ENCODE measurements around the gene WNT5B. TPM values are rescaled to one million over a fixed set of nuclear protein-coding genes. Genes with fewer than 3 reads are reported as not detected.

WNT5B gene
- total and polyA plus RNA-seq, 2 of the 4 experiments (the other 2 are of a cell fraction): 83.7 to 102 TPM

DNA sequence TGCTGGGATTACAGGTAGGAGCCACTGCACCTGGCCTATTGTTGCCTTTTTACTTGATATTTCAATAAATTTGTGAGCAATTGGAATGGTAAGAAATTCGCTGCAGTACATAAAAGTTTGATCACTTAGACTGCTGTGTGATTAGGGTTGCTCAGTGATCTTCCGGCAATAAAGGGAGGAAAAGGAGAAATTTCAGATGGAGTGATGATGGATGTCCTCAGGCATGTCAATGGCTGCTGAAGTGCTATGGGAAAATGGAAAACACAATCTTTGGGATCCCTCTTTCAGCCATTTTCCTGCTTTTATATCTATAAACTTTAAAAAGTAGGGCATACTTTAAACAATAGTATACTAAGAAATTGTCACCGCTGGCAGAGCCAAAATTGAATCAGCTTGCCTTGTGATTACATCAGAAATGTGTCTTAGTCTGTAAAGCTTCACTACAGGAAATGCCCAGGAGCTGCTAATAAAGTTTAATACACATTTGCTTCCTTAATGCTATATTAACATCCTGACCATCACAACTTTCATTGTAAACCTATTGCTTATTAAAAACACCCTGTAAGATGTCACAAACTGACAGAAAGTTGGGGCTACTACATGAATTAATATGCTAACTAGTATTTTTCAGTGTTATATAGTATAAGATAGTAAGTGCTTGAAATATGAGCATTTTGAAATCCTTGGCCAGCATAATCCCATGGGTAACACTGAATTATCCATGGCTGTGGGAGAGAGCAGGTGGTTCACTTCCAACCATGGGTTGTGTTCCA is 20.9 kb upstream of the WNT5B start:
- peaks cover 11% of the 10 kb centered on the region for H3K4me1 ChIP-seq (ENCODE audit: control insufficient read depth, insufficient read depth, low read length)
- peak; percentile 42 for DNase-seq

More for the DNA sequence above, 20.9 kb upstream of the WNT5B start:
- intact Hi-C loops (cut with micrococcal nuclease): no loop called here
- dilution Hi-C loops (cut with HindIII; ENCODE audit: low sequenced_read_pairs, unreplicated experiment): no loop called here
- WGBS, 2 experiments (ENCODE audit: extremely low coverage in 2 of 2, insufficient read length in 1 of 2): 100% methylated on average over 1 of the region's 3 CpGs; no CpG with 5 or more reads in 1 of the 2 experiments
- ChIA-PET CTCF (no interaction called here), POLR2A (ENCODE audit: unreplicated experiment) (no interaction called here)
- Histone ChIP-seq H3K9me3 (ENCODE audit: control insufficient read depth, insufficient read depth, low read length) (no peaks in the 10 kb centered on the region), H3K18ac (ENCODE audit: low read depth, low read length) (no peak overlapping the region), H2AK9ac (replicated peaks; ENCODE audit: low read depth, low read length, poor library complexity) (no peak overlapping the region), H3K27ac (ENCODE audit: insufficient read depth, low read length) (no peak overlapping the region), H3K23ac (ENCODE audit: low read depth, low read length) (peak overlapping the region; percentile 64; the same call in 1 of the 2 replicates), H3K79me1 (ENCODE audit: low read depth in 1 of 2, low read length in 2 of 2) (peaks cover 19 to 91% of the 10 kb centered on the region in 2 experiments), H3K56ac (ENCODE audit: extremely low read depth, insufficient read depth, low read length) (no peak overlapping the region), H3K4me3 (ENCODE audit: insufficient read depth, low read depth, low read length) (no peak overlapping the region), H2BK20ac (ENCODE audit: low read depth, low read length) (peak overlapping the region; percentile 61; the same call in 1 of the 2 replicates), H2AFZ (replicated peaks; ENCODE audit: low read length, poor library complexity) (no peak overlapping the region), H2BK5ac (ENCODE audit: low read depth, low read length, poor library complexity, severe bottlenecking) (no peak overlapping the region), H2BK120ac (ENCODE audit: low read depth, low read length) (peak overlapping the region; percentile 72), H4K5ac (ENCODE audit: low read depth, low read length) (no peak overlapping the region), H2AK5ac (ENCODE audit: low read depth, low read length) (peak overlapping the region; percentile 50; the same call in 1 of the 2 replicates), H4K8ac (ENCODE audit: low read depth in 2 of 2, low read length in 2 of 2) (peak overlapping the region in 1 of 2 experiments; percentile 67; a peak in 2 of 4 replicates), H3K36me3 (ENCODE audit: control insufficient read depth, insufficient read depth, low read length) (no peaks in the 10 kb centered on the region), H3K9me1 (ENCODE audit: insufficient read depth, low read length) (peaks cover 11% of the 10 kb centered on the region; the same call in 1 of the 2 replicates), H3K4ac (ENCODE audit: low read depth, low read length) (0 out of 2 replicates have a peak overlapping the region, but pooled peaks have one; percentile 50), H4K91ac (ENCODE audit: insufficient read depth, low read depth, low read length) (peak overlapping the region; percentile 68), H3K27me3 (ENCODE audit: control insufficient read depth, insufficient read depth, low read length) (no peaks in the 10 kb centered on the region), H3K4me2 (ENCODE audit: low read depth, low read length) (no peak overlapping the region), H3K9ac (ENCODE audit: low read depth, low read length) (no peak overlapping the region), H4K20me1 (ENCODE audit: insufficient read depth, low read length) (peaks cover 51% of the 10 kb centered on the region), H3K14ac (replicated peaks; ENCODE audit: low read depth, low read length) (peak overlapping the region; percentile 58; the same call in 1 of the 2 replicates), H2BK15ac (ENCODE audit: low read depth, low read length) (no peak overlapping the region; the same call in 2 of the 3 replicates)
- no peak for ATAC-seq (ENCODE audit: low read depth)
- in situ Hi-C loops (cut with MboI; ENCODE audit: low sequenced_read_pairs): no loop called here
- BruUV-seq (replicated peaks): no TSS peak
- TF ChIP-seq, protein P1, sequence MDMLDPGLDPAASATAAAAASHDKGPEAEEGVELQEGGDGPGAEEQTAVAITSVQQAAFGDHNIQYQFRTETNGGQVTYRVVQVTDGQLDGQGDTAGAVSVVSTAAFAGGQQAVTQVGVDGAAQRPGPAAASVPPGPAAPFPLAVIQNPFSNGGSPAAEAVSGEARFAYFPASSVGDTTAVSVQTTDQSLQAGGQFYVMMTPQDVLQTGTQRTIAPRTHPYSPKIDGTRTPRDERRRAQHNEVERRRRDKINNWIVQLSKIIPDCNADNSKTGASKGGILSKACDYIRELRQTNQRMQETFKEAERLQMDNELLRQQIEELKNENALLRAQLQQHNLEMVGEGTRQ (IDR thresholded peaks at IDR 0.05; ENCODE audit: low read depth, low read length): no peak
- TF ChIP-seq CEBPB (IDR thresholded peaks at IDR 0.05; ENCODE audit: low read depth, low read length): peak; percentile 56; the same call in 1 of the 2 replicates
